ENCODE data around the gene FAM210B. TPM values are rescaled to one million over a fixed set of nuclear protein-coding genes. Genes with fewer than 3 reads are reported as not detected.
A peak's percentile ranks its signal among the peaks of the same experiment; 100 is the strongest.

The FAM210B gene
- polyA plus RNA-seq, 2 of the 4 experiments (the other 2 are of a cell fraction) = 9.1 to 13.1 TPM

GRCh38 chr20:56360133-56360907, 1.5 kb downstream of the FAM210B start:
- TF ChIP-seq EHF (CRISPR knock-in tag; IDR thresholded peaks at IDR 0.05) (no peak), POLR2AphosphoS2 (conservative IDR thresholded peaks at IDR 0.05; ENCODE audit: low read length) (no peak), HOXB13 (CRISPR knock-in tag; IDR thresholded peaks at IDR 0.05; ENCODE audit: low read depth) (no peak), ZFP36 (IDR thresholded peaks at IDR 0.05; ENCODE audit: borderline replicate concordance, partially characterized antibody) (no peak), TFCP2L1 (CRISPR knock-in tag; IDR thresholded peaks at IDR 0.05) (no peak), PHF8 (IDR thresholded peaks at IDR 0.05; ENCODE audit: borderline replicate concordance, low read depth) (no peak), TP53 (CRISPR knock-in tag; IDR thresholded peaks at IDR 0.05) (no peak)
- TF ChIP-seq, protein P1, sequence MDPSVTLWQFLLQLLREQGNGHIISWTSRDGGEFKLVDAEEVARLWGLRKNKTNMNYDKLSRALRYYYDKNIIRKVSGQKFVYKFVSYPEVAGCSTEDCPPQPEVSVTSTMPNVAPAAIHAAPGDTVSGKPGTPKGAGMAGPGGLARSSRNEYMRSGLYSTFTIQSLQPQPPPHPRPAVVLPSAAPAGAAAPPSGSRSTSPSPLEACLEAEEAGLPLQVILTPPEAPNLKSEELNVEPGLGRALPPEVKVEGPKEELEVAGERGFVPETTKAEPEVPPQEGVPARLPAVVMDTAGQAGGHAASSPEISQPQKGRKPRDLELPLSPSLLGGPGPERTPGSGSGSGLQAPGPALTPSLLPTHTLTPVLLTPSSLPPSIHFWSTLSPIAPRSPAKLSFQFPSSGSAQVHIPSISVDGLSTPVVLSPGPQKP (IDR thresholded peaks at IDR 0.05; ENCODE audit: low read depth, low read length) = no peak
- TF ChIP-seq, protein P2, sequence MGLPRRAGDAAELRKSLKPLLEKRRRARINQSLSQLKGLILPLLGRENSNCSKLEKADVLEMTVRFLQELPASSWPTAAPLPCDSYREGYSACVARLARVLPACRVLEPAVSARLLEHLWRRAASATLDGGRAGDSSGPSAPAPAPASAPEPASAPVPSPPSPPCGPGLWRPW (IDR thresholded peaks at IDR 0.05) = no peak
- TF ChIP-seq, protein P3, sequence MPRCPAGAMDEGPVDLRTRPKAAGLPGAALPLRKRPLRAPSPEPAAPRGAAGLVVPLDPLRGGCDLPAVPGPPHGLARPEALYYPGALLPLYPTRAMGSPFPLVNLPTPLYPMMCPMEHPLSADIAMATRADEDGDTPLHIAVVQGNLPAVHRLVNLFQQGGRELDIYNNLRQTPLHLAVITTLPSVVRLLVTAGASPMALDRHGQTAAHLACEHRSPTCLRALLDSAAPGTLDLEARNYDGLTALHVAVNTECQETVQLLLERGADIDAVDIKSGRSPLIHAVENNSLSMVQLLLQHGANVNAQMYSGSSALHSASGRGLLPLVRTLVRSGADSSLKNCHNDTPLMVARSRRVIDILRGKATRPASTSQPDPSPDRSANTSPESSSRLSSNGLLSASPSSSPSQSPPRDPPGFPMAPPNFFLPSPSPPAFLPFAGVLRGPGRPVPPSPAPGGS (IDR thresholded peaks at IDR 0.05) = no peak
- POLR2A ChIA-PET = interaction anchor here (2.7 kb wide), 1 partner anchor 32 kb away, joined by 16 read pairs; the partner anchor contains the start of genes AURKA and CSTF1
- Histone ChIP-seq H3K4me1 (no peaks in the 10 kb centered on the region), H3K4me2 (peak overlapping the region; percentile 72), H3K27ac (peak overlapping the region in 1 of 2 experiments; percentile 93; a peak in 1 of 6 replicates), H3K4me3 (no peak overlapping the region), H3K9me3 (no peaks in the 10 kb centered on the region)
- WGBS (ENCODE audit: missing lambda C conversion rate) = 92% methylated on average over 14 of the region's 14 CpGs
- ATAC-seq (no peak), DNase-seq (ENCODE audit: low read depth in 1 of 2, low spot score in 1 of 2) (no peak), FAIRE-seq (no peak)
- CTCF ChIA-PET = interaction anchor here (1.2 kb wide), 1 partner anchor 12 kb away, joined by 5 read pairs; no protein-coding TSS in a partner anchor

- FAIRE-seq (no peak), DNase-seq (ENCODE audit: low read depth in 1 of 2, low spot score in 1 of 2) (no peak), ATAC-seq (no peak)
- POLR2A ChIA-PET = no interaction called here
- H3K9me3 ChIP-seq = no peaks in the 10 kb centered on the region
- no peaks in the 10 kb centered on the region for H3K4me1 ChIP-seq
- H3K4me3 ChIP-seq = no peak overlapping the region
- TF ChIP-seq RARB (CRISPR knock-in tag; IDR thresholded peaks at IDR 0.05) = no peak
- no peak for TF ChIP-seq CEBPB (IDR thresholded peaks at IDR 0.05)
- TF ChIP-seq ZC3H11A (IDR thresholded peaks at IDR 0.05) = no peak
- TF ChIP-seq E2F6 (IDR thresholded peaks at IDR 0.05; ENCODE audit: borderline replicate concordance, low read depth) = no peak
- TF ChIP-seq HDAC2 (IDR thresholded peaks at IDR 0.05) = no peak
- no peak for TF ChIP-seq ZSCAN20 (CRISPR knock-in tag; IDR thresholded peaks at IDR 0.05)
- TF ChIP-seq, protein P1 (IDR thresholded peaks at IDR 0.05; ENCODE audit: low read depth, low read length) = no peak
- TF ChIP-seq HOXA7 (CRISPR knock-in tag; IDR thresholded peaks at IDR 0.05) = no peak
- no peak for TF ChIP-seq SMC3 (IDR thresholded peaks at IDR 0.05)
- no peak for TF ChIP-seq CBX2 (IDR thresholded peaks at IDR 0.05; ENCODE audit: borderline replicate concordance, low read depth)
- TF ChIP-seq POLR2AphosphoS2 (conservative IDR thresholded peaks at IDR 0.05; ENCODE audit: low read length) = no peak
- no peak for TF ChIP-seq MYC (IDR thresholded peaks at IDR 0.05; ENCODE audit: borderline replicate concordance, low read length)
- TF ChIP-seq FOSB (CRISPR knock-in tag; IDR thresholded peaks at IDR 0.05) = no peak
- TF ChIP-seq JUN (IDR thresholded peaks at IDR 0.05) = no peak
- no peak for TF ChIP-seq KDM5A (IDR thresholded peaks at IDR 0.05)
- TF ChIP-seq CHD2 (IDR thresholded peaks at IDR 0.05; ENCODE audit: low read length, partially characterized antibody) = no peak
- WGBS (ENCODE audit: missing lambda C conversion rate) = 95% methylated on average over 8 of the region's 8 CpGs
- CTCF ChIA-PET = interaction anchor here (0.9 to 1.6 kb wide), 2 partner anchors 18 to 19 kb away, joined by 3 to 4 read pairs; no protein-coding TSS in a partner anchor
- no peak overlapping the region for H3K27ac ChIP-seq
- H3K4me2 ChIP-seq = no peak overlapping the region
Observed at GRCh38 chr20:56360908-56361205, 2.1 kb downstream of the FAM210B start.
